Loucy (cell line): Measurements from ENCODE around the gene GRK3.
A peak's percentile ranks its signal among the peaks of the same experiment; 100 is the strongest.

Source experiments
- H2AFZ ChIP-seq: fragments of 200-600 bp; sonication (generic); 2 replicates; pipeline ENCODE4 v1.6.0; 2016; ENCODE audit warnings: antibody characterized with exemption, mild to moderate bottlenecking, low read length, moderate library complexity
- H3F3A ChIP-seq: fragments of 200-600 bp; 2 replicates; pipeline ENCODE4 v1.6.0; 2016; ENCODE audit warnings: antibody characterized with exemption, low read depth, mild to moderate bottlenecking
- H3K27me3 ChIP-seq: fragments of 200-600 bp; sonication (generic); 2 replicates; pipeline ENCODE4 v1.6.1; 2014; ENCODE audit warnings: low read length, mild to moderate bottlenecking; ENCODE audit not compliant: insufficient read depth, poor library complexity, severe bottlenecking
- H3K36me3 ChIP-seq: fragments of 200-600 bp; sonication (generic); 2 replicates; pipeline ENCODE4 v1.6.1; 2016; ENCODE audit warnings: low read length; ENCODE audit not compliant: insufficient read depth
- H3K4me1 ChIP-seq: fragments of 200-600 bp; sonication (generic); 2 replicates; pipeline ENCODE4 v1.5.1; 2014; ENCODE audit warnings: low read length, mild to moderate bottlenecking; ENCODE audit not compliant: insufficient read depth, poor library complexity, severe bottlenecking
- H3K4me2 ChIP-seq: fragments of 200-600 bp; sonication (generic); 2 replicates; pipeline ENCODE4 v1.6.0; 2014; ENCODE audit warnings: antibody characterized with exemption, low read length, low read depth, mild to moderate bottlenecking; ENCODE audit not compliant: poor library complexity, severe bottlenecking
- H3K4me3 ChIP-seq: fragments of 200-600 bp; sonication (generic); 2 replicates; pipeline ENCODE4 v1.5.1; 2014; ENCODE audit warnings: low read length, mild to moderate bottlenecking, mixed read lengths; ENCODE audit not compliant: poor library complexity, severe bottlenecking
- H3K79me2 ChIP-seq: fragments of 200-600 bp; sonication (generic); 2 replicates; pipeline ENCODE4 v1.6.1; 2014; ENCODE audit warnings: low read length; ENCODE audit not compliant: insufficient read depth
- H3K9ac ChIP-seq: fragments of 200-600 bp; sonication (generic); 2 replicates; pipeline ENCODE4 v1.6.0; 2014; ENCODE audit warnings: mild to moderate bottlenecking, low read depth, low read length, moderate library complexity; ENCODE audit not compliant: poor library complexity, severe bottlenecking
- H3K9me2 ChIP-seq: fragments of 200-600 bp; sonication (generic); replicated peaks from 2 replicates; pipeline ENCODE4 v1.6.1; 2016; ENCODE audit warnings: low read depth, low read length, mixed read lengths
- H3K9me3 ChIP-seq: fragments of 200-600 bp; sonication (generic); 2 replicates; pipeline ENCODE4 v1.6.1; 2014; ENCODE audit warnings: mild to moderate bottlenecking, antibody characterized with exemption, low read length, low read depth; ENCODE audit not compliant: insufficient read depth
- H4K20me1 ChIP-seq: fragments of 200-600 bp; sonication (generic); 2 replicates; pipeline ENCODE4 v1.6.0; 2014; ENCODE audit warnings: antibody characterized with exemption, low read length, mild to moderate bottlenecking; ENCODE audit not compliant: insufficient read depth, poor library complexity, severe bottlenecking
- CTCF ChIP-seq: fragments of 200-600 bp; sonication (generic); conservative IDR thresholded peaks from 2 replicates; pipeline ENCODE4 v1.5.1; 2014; ENCODE audit warnings: mild to moderate bottlenecking, antibody characterized with exemption, low read length
- EZH2phosphoT487 ChIP-seq: fragments of 200-600 bp; IDR thresholded peaks from 2 replicates; pipeline ENCODE4 v1.6.1; 2018; ENCODE audit warnings: antibody characterized with exemption, mild to moderate bottlenecking, moderate library complexity, borderline replicate concordance

GRK3 gene

GRCh38 chr22:25661073-25661472 lies 96.6 kb downstream of the GRK3 start:
- peaks cover 95% of the 10 kb centered on the region for H3K79me2 ChIP-seq
- peaks cover 65% of the 10 kb centered on the region; the same call in 1 of the 2 replicates for H3K36me3 ChIP-seq
- H3F3A ChIP-seq: no peaks in the 10 kb centered on the region
- no peak overlapping the region for H3K9ac ChIP-seq
- TF ChIP-seq CTCF: no peak
- no peak for TF ChIP-seq EZH2phosphoT487
- no peaks in the 10 kb centered on the region for H3K9me2 ChIP-seq
- no peak overlapping the region for H3K4me3 ChIP-seq
- peaks cover 19% of the 10 kb centered on the region for H3K4me1 ChIP-seq
- H2AFZ ChIP-seq: no peak overlapping the region
- H3K9me3 ChIP-seq: no peaks in the 10 kb centered on the region
- H3K4me2 ChIP-seq: no peak overlapping the region
- no peaks in the 10 kb centered on the region for H3K27me3 ChIP-seq
- H4K20me1 ChIP-seq: peaks cover 94% of the 10 kb centered on the region

GRCh38 chr22:25663654-25664053 lies 99.2 kb downstream of the GRK3 start:
- no peak overlapping the region for H3K9ac ChIP-seq
- no peak overlapping the region for H2AFZ ChIP-seq
- peaks cover 83% of the 10 kb centered on the region for H3K36me3 ChIP-seq
- no peaks in the 10 kb centered on the region for H3K27me3 ChIP-seq
- no peaks in the 10 kb centered on the region for H3K9me2 ChIP-seq
- H4K20me1 ChIP-seq: peaks cover 93% of the 10 kb centered on the region
- H3K9me3 ChIP-seq: no peaks in the 10 kb centered on the region
- H3K4me1 ChIP-seq: peaks cover 25% of the 10 kb centered on the region
- no peak for TF ChIP-seq EZH2phosphoT487
- TF ChIP-seq CTCF: no peak
- no peaks in the 10 kb centered on the region for H3F3A ChIP-seq
- no peak overlapping the region for H3K4me3 ChIP-seq
- H3K4me2 ChIP-seq: no peak overlapping the region
- peaks cover 95% of the 10 kb centered on the region for H3K79me2 ChIP-seq

- Histone ChIP-seq H3K36me3 (peaks cover 80% of the 10 kb centered on the region), H3F3A (no peaks in the 10 kb centered on the region), H3K79me2 (peaks cover 78% of the 10 kb centered on the region), H3K4me1 (peaks cover 19% of the 10 kb centered on the region), H3K9me3 (no peaks in the 10 kb centered on the region), H3K4me2 (peak overlapping the region; percentile 26), H3K27me3 (no peaks in the 10 kb centered on the region), H3K9ac (no peak overlapping the region), H3K4me3 (no peak overlapping the region), H2AFZ (no peak overlapping the region), H3K9me2 (no peaks in the 10 kb centered on the region), H4K20me1 (peaks cover 68% of the 10 kb centered on the region)
- TF ChIP-seq CTCF (no peak), EZH2phosphoT487 (no peak)
Observed at GRCh38 chr22:25666308-25666707, 101.8 kb downstream of the GRK3 start.
